MM.1S (cell line): ENCODE results near the gene GADD45G.

Experiments
- EZH2 ChIP-seq: fragments of 300-600 bp; sonication (generic); optimal IDR thresholded peaks from 2 replicates; pipeline ENCODE3; 2017; ENCODE audit warnings: low read depth, mild to moderate bottlenecking, antibody characterized with exemption, low read length, mixed read lengths
- TF ChIP-seq, protein P1 (sequence below): fragments of 300-600 bp; sonication (generic); IDR thresholded peaks from 2 replicates; pipeline ENCODE4 v1.5.1; 2016; ENCODE audit warnings: antibody characterized with exemption, low read length, mixed read lengths

DNA sequence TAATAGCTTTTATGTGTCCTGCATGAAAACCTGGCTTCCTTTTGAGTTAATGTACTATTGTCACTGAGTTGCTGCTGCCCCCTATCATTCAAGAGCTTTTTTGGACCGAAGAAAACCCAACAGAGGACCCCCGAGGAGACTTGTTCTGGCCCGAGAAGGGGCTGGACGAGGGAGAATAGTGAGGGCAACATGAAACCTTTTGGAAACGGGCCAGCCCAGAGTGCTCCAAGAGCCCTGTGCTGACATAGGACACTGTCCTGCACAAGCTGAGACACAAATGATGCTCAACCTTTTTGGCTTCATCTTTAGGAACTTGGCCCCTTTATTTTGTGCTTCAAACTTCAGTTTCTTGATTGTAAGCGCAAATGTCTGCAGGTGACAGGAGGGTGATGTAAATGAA, 4.0 kb upstream of the GADD45G start:
- no peak for TF ChIP-seq EZH2
- TF ChIP-seq, protein P1, sequence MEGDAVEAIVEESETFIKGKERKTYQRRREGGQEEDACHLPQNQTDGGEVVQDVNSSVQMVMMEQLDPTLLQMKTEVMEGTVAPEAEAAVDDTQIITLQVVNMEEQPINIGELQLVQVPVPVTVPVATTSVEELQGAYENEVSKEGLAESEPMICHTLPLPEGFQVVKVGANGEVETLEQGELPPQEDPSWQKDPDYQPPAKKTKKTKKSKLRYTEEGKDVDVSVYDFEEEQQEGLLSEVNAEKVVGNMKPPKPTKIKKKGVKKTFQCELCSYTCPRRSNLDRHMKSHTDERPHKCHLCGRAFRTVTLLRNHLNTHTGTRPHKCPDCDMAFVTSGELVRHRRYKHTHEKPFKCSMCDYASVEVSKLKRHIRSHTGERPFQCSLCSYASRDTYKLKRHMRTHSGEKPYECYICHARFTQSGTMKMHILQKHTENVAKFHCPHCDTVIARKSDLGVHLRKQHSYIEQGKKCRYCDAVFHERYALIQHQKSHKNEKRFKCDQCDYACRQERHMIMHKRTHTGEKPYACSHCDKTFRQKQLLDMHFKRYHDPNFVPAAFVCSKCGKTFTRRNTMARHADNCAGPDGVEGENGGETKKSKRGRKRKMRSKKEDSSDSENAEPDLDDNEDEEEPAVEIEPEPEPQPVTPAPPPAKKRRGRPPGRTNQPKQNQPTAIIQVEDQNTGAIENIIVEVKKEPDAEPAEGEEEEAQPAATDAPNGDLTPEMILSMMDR, result no peak
